Osteoblast (primary cell): ENCODE measurements around the gene PRXL2B. TPM values are rescaled to one million over a fixed set of nuclear protein-coding genes. Genes with fewer than 3 reads are reported as not detected.

ENCODE experiments used
- DNase-seq: peaks from one replicate; pipeline ENCODE4 v3.0.0; 2011; ENCODE audit warnings: low spot score, mixed read lengths; ENCODE audit not compliant: insufficient read length; ENCODE audit errors: missing footprints
- H2AFZ ChIP-seq: 2 replicates; pipeline ENCODE4 v1.6.0; 2011; ENCODE audit warnings: mild to moderate bottlenecking, low read length
- H3K27ac ChIP-seq: 2 replicates; pipeline ENCODE4 v1.5.1; 2011; ENCODE audit warnings: mild to moderate bottlenecking, low read depth, low read length, moderate library complexity
- H3K27me3 ChIP-seq: 2 replicates; pipeline ENCODE4 v1.6.0; 2012; ENCODE audit warnings: mild to moderate bottlenecking, control low read depth, inconsistent platforms, low read length, moderate library complexity; ENCODE audit not compliant: insufficient read depth
- H3K36me3 ChIP-seq: 2 replicates; pipeline ENCODE4 v1.5.1; 2011; ENCODE audit warnings: mild to moderate bottlenecking, low read length, control low read depth, moderate library complexity; ENCODE audit not compliant: insufficient read depth
- H3K4me1 ChIP-seq: 2 replicates; pipeline ENCODE4 v1.5.1; 2011; ENCODE audit warnings: mild to moderate bottlenecking, low read length, control low read depth, moderate library complexity; ENCODE audit not compliant: insufficient read depth
- H3K4me2 ChIP-seq: 2 replicates; pipeline ENCODE4 v1.6.0; 2011; ENCODE audit warnings: mild to moderate bottlenecking, low read length; ENCODE audit not compliant: insufficient read depth
- H3K4me3 ChIP-seq: fragments of 200-600 bp; sonication (generic); 3 replicates; pipeline ENCODE4 v1.5.1; 2012; ENCODE audit warnings: mild to moderate bottlenecking, low read length, inconsistent platforms; ENCODE audit not compliant: insufficient read depth
- H3K79me2 ChIP-seq: 2 replicates; pipeline ENCODE4 v1.6.0; 2012; ENCODE audit warnings: mild to moderate bottlenecking, low read length, control low read depth, inconsistent platforms; ENCODE audit not compliant: insufficient read depth
- H3K9me3 ChIP-seq: 2 replicates; pipeline ENCODE4 v1.5.1; 2011; ENCODE audit warnings: low read depth, low read length, control low read depth
- H4K20me1 ChIP-seq: 2 replicates; pipeline ENCODE4 v1.6.0; 2012; ENCODE audit warnings: mild to moderate bottlenecking, low read length, control low read depth; ENCODE audit not compliant: insufficient read depth
- total RNA-seq: library from RNA; depleted of rRNA; stranded (reverse); fragments of >200 nt; gene quantifications from 2 replicates; pipeline ENCODE4 v1.2.3, GENCODE V29; 2012
- TF ChIP-seq, protein P1 (sequence below): IDR thresholded peaks from 2 replicates; pipeline ENCODE4 v1.5.1; 2011; ENCODE audit warnings: mild to moderate bottlenecking, low read depth, low read length, moderate library complexity; ENCODE audit errors: extremely low read depth

PRXL2B gene
- total RNA-seq, 1 donor, result 8.0 TPM

DNA sequence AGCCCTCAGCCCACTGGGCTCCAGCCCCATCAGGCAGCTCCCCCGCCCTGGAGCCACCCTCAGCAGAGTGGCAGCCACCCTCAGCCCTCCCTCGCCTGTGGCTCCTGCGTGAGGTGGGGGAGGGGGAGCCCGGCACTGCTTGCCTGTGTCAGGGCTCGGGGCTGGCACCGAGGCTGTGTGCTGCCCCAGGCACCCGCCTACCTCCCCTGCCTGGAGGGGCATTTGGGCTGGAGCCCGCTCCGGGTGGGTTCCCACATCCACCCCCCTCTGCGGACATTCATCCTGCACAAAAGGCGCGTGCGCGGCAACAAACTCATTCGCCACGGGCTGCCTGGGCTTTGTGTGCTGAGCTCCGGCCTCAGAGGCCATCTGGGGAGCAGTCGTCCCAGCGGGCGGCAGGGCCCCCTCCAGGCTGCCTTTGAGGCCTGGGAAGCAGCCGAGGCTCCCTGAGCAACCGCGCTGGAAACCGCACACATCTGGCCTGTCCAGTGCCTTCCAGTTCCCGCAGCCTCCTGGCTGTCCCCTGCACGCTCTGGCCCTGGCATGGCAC lies 43.0 kb upstream of the PRXL2B start:
- Histone ChIP-seq H3K4me2 (no peak overlapping the region), H3K27me3 (peaks cover 2% of the 10 kb centered on the region), H3K4me1 (peaks cover 10% of the 10 kb centered on the region), H3K9me3 (no peaks in the 10 kb centered on the region), H3K79me2 (no peaks in the 10 kb centered on the region), H4K20me1 (no peaks in the 10 kb centered on the region), H3K36me3 (no peaks in the 10 kb centered on the region), H2AFZ (no peak overlapping the region), H3K27ac (no peak overlapping the region), H3K4me3 (no peak overlapping the region)
- TF ChIP-seq, protein P1, sequence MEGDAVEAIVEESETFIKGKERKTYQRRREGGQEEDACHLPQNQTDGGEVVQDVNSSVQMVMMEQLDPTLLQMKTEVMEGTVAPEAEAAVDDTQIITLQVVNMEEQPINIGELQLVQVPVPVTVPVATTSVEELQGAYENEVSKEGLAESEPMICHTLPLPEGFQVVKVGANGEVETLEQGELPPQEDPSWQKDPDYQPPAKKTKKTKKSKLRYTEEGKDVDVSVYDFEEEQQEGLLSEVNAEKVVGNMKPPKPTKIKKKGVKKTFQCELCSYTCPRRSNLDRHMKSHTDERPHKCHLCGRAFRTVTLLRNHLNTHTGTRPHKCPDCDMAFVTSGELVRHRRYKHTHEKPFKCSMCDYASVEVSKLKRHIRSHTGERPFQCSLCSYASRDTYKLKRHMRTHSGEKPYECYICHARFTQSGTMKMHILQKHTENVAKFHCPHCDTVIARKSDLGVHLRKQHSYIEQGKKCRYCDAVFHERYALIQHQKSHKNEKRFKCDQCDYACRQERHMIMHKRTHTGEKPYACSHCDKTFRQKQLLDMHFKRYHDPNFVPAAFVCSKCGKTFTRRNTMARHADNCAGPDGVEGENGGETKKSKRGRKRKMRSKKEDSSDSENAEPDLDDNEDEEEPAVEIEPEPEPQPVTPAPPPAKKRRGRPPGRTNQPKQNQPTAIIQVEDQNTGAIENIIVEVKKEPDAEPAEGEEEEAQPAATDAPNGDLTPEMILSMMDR, result no peak
- DNase-seq, result peak; percentile 91

DNA sequence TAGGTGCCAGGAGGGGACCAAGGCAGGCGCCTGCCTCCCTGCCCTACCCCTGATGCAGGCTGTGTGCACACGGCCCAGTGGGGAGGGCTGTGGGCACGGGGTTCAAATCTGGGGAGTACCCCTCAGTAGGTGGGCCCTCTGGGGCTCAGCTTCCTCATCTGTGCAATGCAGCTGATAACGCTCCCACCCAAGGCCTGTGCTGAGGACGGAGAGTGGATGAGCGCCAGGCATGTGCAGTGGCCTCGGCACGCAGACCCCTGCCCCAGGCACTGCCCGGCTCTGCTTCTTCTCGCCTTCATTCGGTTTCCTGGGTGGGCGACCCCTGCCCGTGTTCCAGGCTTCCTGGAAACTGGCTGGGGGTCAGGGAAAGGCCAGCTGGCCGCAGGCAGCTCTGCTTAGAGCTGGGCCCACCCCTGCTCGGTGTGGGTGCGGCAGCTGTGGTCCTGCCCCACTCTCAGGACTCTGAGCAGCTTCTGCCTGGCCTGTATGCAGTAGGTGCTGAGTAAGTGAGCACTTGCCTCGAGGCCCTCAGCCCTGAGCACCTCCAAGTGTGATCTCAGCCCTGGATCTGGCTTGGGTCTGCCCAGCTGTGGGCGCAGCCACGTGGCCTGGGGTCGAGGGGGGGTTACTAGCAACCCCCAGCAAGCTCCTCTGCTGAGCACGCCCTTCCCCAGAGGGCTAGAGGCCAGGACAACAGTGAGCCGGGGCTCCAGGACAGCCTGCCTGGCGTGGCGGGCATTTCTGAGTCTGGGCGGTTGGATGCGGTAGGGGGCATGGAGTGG lies 42.3 kb upstream of the PRXL2B start:
- TF ChIP-seq, protein P1, result no peak
- Histone ChIP-seq H3K4me1 (peaks cover 14% of the 10 kb centered on the region), H4K20me1 (no peaks in the 10 kb centered on the region), H3K27me3 (peaks cover 2% of the 10 kb centered on the region), H3K4me3 (no peak overlapping the region), H3K36me3 (no peaks in the 10 kb centered on the region), H2AFZ (no peak overlapping the region), H3K79me2 (no peaks in the 10 kb centered on the region), H3K9me3 (no peaks in the 10 kb centered on the region), H3K27ac (no peak overlapping the region), H3K4me2 (no peak overlapping the region)
- DNase-seq, result peak; percentile 92

DNA sequence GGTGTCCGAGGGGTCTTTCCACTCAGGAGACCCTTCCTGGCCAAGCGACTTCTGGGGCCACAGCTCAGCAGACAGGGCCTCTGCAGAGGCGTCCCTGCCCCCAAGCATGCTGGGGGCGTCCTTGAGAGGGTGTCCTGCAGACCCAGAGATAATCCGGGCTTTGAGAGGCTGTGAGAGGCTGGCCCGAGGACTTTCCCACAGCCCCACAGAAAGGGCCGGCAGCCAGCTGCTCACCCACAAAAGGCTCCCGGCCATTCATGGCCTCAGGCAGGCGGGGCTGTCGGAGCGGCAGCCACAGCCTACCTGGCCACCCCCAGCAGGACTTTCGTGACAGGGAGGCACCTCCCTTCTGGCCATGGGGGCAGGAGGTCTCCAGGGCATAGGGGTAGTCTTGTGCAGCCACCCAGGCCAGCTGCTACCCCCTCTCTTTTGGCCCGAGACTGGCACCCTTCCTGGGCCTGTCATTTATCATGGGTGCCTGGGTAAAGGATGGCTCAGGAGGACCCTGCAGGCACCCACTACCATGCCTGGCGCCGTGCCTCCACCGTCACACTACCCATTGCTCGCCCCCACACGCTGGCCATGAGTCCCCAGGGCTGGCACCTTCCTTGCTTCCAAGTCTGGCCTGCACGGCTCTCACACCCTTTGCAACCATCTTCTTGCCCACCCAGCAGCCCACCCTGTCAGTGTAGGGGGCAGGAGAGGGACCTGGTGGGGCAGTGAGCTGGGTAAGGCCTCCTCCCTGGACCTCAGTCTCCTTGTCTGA lies 41.5 kb upstream of the PRXL2B start:
- TF ChIP-seq, protein P1, result no peak
- Histone ChIP-seq H4K20me1 (no peaks in the 10 kb centered on the region), H3K4me3 (no peak overlapping the region), H3K4me2 (no peak overlapping the region), H3K4me1 (peaks cover 14% of the 10 kb centered on the region), H2AFZ (no peak overlapping the region), H3K36me3 (no peaks in the 10 kb centered on the region), H3K9me3 (no peaks in the 10 kb centered on the region), H3K27ac (no peak overlapping the region), H3K27me3 (peaks cover 2% of the 10 kb centered on the region), H3K79me2 (no peaks in the 10 kb centered on the region)
- peak; percentile 92 for DNase-seq
